HG03175 (cell line): ENCODE data around the gene GAN.
"Not testable (repeated sequence)": the region's sequence is repeated elsewhere in the genome, so short reads cannot be mapped to it uniquely, and the experiment has no call there.

ENCODE experiments used
- ATAC-seq: cut with Tn5 transposase; IDR thresholded peaks from one replicate; pipeline ENCODE4 v1.9.1; 2021; ENCODE audit warnings: mild to moderate bottlenecking, moderate library complexity; ENCODE audit not compliant: unreplicated experiment

The GAN gene

DNA sequence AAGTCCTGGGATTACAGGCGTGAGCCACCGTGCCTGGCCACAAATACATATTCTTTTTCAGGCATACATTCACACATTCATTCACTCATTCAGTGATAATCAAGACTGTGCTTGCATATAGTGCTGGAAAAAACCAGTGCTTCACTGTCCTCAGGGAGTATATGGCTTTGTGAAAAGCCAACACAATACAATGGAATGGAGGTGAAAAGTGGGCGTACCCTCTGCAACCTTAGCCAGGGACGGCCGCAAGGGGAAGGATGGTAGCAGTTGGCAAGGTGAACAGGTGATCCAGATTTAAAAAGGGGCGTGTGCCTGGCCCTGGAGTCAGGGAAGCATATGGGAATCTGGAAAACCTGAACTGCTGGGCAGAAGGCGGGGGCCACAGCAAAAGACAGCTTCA, 18.1 kb upstream of the GAN start:
- no peak for ATAC-seq

DNA sequence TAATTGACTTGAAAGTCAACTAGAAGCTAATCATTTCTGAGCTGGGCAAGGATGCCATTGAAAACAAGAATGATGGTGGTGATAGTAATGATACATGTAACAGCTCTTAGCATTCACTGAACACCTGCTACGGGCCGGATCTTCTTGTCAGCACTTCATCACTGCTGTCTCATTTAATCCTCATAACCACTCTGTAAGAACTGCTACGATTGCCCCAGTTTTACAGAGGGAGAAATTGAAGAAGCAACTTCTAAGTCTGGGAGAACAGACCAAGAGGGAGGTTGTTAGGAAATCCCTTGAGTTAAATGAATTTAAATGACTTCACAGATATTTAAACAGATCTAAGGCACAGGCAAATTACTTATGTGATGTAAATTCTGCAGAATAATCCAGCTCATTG, 7.0 kb upstream of the GAN start:
- no peak for ATAC-seq

DNA sequence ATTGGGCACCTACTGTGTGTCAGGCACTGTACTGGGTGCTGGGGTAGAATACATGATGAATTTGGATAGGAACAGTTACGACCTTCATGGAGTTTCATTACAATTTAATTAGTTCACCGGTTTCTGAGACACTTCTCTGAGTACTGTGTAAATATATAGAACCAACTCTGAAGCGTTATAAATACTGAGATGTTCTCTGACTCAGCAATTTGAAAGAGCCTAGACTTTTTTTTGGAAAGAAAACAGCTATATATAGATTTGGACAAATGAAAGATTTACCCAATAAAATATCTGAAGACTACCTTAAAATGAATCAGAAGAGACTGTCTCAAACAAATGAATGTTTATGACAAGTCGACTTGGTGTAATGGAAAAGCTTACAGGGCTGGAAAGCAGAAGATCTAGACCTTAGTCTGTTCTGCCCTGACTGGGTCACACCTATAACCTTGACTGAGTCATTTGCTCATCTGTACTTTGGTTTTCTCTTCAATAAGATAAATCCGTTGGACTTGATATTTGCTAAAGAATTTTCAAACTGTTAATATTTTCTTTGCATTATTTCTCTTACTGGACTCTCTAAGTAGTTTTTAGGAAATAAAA, 4.6 kb upstream of the GAN start:
- ATAC-seq: no peak

DNA sequence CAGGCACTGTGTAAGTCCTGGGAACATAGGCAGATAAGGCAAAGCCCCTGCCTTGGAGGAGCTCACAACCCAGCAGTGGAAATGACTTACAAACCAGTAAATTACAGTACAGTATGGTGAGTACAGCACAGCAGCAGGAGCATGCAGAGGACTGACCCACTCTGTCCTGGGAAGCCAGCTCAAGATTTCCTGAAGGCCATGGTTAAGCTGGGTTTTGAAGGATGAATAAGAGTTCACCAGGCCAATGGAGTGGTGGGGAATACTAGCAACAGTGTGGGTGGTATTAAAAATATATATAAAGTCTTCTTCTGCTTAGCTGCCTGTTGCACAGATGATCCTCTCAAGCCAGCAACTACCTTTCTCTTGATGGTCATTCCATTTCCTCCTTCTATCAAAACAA, 3.0 kb upstream of the GAN start:
- ATAC-seq: no peak

DNA sequence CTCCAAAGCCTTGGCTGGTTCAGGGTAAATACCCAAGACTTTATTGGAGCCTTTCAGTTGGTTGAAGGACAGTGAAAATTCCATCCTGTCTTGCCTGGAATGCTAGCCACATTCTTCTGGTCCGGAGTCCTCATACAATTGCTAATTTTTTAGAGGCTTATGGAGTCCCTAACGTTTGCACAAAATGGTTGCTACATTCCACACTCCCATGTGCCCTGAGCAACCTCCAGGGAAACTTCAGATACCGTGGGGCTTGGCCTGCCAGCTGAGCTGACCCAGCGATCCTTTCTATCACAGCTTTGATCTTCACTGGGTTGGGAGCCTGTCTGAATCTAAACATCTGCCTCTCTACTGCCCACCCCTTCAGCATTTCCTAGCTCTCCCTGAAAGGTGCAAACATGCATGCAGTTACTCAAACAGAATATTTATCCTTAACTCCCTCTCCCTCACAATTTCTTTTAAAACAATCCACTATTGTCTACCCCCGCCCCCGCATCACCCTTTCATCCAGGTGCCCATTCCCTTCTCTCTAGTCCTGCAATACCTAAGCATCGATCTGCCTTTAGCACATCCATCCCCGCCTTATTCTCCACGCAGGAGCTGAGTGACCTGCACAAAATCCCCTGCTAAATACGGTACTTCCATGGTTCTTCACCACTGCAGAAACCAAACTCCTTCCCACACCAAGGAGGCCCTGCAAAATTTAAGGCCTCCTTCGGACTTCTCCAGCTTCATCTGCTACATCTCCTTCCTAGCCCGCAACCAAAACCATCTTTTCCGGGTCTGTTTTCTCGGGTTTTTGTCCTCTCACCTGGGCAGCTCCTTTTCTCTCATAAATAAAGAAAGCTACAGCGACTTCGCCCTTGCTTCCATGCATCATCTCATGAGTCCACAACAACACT, 810 bp upstream of the GAN start:
- no peak for ATAC-seq

DNA sequence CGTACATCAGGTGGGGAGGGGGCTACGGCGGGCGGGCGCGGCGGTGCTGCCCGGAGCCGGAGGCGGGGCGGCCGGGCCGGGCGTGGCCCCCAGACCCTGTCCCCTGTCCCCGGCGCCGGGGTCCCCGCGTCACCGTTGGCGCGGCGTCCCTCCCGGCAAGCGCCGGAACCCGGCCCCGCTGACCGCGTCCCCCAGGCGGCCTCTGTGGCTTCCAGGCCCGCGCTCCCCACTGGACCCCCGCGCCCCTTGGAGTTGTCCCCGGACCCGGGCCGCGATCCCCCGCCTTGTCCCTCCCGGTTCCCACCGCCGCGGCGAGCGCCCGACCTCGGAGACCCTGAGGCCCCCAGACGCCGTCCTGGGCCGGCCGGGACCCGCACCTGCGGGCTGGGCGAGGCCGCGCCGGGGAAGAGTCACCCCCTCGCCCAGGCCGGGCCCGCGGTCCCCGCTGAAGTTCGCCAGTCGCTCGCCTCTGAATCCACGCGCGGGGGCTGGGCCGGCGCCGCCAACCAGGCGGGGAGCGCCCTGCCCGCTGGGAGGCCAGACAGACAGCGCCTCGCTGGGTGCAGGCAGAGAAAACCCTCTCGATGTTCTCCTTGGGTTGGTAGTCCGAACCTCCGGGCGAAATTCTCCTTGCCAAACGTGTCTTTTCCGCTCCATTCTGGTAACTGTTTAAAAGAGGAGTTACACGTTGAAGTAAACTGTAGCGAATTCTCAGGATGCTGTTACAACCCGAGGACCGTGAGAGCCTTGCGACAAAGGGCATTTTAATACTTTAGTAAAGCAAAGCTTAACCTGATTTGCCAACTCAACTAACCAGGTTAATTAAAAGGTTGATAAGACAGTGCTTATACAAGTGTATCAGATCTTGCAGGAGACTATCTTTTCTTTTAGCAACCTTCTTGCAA, 761 bp downstream of the GAN start:
- ATAC-seq: peak; percentile 33

DNA sequence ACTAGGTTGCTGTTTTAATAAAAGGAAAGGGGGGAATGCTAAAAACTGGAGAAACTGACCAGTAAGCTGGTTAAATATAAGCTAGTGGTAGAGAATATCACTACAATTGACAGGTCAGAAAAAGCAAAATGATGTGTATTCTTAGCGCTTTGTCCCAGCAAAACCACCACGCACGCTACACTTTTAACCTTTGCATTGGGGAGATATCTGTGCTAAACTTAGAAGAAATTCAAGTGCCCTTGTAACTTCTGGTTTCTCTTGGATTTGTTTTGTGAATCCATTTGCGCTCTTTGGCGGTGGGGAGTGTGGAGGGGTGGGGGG, 1.4 kb downstream of the GAN start:
- no peak for ATAC-seq

DNA sequence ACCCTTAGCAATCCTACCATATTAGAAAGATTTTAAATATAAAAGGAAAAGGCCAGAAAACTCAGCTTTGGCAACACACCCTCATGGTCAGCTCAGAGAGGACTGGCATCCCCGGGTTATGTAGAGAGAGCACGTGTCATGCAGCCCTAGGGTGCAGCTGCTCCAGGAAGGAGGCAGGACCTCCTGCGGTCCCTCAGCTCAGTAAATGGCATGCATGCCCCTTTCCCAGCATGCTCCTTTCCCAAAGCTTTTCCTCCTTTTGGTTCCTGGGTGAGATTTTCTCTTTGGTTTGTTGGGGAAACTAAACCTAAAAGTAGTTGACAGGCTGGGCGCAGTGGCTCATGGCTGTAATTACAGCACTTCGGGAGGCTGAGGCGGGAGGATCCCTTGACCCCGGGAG, 3.9 kb downstream of the GAN start:
- no peak for ATAC-seq

DNA sequence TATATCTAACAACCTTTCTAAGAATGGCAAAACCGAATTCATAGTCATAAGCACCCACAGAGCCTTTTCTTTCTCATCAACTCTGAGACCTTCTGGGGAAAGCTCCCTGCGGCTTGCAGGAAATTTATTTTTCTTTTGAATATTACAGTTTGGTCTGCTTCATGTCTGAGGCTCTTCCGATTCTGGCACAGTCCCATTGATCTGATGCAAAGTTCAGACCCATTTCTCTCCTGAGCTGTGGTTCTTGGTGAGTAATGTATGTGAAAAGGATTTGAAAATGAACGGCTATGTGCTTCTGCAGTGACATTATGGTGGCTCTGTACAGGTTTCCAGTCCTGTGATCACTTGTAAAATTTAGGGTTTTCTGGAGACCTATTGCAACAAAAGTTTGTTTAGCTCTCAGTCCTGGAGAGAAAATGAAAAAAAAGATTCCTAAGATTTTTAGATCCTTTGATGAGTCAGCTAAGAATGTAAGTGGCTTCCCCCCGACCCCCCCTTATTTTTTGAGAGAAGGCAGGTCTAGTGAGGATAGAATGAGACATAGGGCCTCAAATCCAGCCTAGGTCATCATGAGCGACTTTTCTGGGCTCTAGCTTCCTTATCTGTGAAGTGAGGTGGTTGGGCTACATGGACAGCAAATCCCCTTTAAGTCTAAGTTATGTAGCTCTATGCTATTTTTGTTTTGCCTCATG, 4.6 kb downstream of the GAN start:
- ATAC-seq: no peak

DNA sequence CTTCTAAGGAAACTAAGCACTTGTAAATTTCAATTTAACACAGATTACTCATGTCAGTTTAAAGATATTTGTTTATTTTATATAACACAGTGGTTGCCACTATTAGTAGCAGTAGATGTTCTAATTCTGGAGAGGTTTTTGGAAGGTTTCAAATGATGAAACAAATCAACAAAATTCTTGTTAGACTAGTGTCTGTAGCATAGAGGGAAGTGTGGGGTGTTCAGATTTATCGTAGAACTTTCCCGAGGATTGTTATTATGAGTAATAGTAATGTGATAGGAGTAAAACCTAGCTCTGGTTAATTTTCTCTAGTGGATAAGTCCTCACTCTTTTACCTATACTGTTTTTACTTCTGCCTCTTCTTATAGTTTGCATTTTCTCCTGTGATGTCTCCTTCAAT, 6.3 kb downstream of the GAN start:
- ATAC-seq: no peak

DNA sequence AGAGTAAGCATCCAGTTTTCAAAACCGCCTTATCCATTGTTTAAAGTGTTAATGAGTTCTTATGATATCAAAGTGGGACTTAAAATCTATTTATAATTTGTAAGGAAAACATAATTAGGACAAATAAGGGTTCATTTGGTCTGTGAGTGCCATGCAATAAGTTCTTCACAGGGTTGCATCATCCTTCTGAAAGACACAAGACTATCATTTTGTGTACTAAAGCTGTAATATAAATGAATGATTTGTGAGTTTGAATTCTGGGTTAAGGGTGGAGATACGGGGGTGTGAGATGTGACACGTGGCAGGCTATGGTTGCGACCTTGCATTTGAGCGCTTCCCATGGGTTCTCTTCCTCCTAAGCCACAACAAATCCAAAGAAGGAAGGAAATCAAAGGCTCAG, 6.8 kb downstream of the GAN start:
- ATAC-seq: no peak

DNA sequence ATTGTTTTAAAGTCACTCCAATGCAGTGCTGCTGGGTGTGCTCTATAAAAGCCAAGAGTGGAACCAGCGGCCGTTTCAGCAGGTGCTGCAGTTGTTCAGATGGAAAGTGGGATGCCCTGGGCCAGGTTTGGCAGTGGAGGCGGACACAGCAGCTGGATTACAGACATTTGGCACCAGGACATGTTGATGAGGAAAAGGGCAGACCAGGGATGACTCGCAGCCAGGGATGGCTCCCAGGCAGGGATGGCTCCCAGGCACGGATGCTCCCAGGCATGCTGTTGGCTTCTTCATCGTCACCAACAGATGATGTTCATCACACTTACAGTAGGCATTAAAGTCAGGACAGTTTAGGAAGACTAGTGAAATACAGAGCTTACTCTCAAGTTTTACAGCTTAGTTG, 10.0 kb downstream of the GAN start:
- no peak for ATAC-seq

DNA sequence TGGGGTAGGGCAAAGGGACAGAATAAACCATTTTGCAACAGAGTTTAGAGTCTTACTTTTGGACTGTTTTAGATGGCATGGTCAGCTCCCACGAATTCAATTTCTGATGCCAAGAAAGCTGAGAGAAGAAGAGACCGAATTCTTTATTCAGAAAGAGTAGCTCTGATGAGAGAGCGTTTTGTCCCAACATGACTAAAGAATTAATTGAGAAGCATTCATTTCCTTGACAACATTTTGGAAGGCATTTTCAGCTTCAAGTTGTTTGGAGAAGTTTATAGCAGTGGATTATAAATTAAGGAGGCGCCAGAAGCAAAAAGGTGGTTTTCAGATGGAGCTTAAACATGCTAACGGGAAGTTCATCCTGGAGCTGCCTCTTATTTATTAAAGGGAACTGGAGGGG, 12.2 kb downstream of the GAN start:
- ATAC-seq: no peak

DNA sequence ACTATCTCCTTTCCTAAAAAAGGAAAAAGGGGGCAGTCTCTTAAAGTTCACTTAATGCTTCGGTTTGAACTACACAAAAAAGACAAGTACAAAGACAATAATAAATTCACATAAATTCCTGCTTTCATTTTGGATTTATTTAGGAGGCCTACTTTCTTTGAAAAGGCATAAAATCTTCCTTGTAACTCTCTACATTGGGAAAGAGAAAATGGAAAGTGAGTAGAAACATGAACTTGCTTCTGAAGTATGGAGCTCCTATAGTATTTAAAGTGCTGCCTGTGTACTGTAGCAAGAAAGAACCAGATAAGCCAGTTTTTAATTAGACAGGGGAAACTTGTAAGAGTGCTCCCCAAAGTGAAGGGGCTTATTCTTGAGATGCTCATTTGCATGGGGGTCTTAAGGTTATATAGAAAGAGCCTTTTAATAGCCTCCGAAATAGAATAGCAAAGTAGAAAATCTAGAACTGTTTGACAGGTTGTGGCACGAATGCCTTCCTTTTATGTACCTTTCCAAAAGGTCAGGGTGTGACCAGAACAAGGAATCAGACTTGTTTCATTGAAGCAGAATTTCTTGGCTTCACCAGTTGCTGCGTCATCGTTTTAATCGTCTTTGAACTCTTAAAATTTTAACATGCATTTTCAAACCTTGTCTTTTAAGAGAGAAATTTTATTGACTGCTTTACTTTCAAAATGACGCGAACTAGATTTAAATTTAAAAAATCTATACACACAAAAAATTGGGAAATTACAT, 12.9 kb downstream of the GAN start:
- ATAC-seq: no peak

DNA sequence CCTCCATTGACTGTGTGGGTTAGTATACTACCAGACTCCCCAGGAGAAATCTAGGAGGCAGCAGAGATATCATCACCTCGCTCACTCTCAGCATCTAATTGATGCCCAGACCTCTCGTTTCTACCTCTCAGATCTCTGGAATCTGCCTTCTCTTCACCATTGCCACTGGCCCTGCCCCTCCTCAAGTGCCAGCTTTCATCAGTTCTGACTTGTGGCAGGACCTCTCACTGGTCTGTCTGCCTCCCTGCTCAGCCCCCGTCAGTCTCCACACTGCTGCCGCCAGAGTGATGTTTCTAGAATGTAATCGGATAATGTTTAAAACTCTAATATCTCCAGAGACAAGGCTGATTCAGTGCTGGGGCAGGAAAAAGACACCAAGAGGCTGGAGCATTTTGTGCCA, 15.2 kb downstream of the GAN start:
- ATAC-seq: no peak

DNA sequence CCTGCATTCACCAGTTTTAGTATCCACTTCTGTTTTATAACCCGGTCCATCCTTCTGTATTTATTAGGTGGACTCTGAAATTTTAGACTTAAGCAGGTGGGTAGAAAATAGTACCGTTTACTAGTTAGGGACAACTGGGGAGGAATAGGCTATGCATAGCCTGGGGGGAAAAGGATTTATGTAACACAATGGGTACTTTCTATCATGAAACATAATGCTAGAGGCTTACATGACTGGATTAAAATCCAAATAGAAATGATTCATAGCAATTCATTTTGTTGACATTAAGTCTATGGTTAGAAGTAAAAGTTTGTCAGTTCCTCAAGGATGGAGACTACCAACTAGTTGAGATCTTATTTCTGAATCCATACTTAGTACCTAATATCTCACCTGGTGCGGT, 18.6 kb downstream of the GAN start:
- no peak for ATAC-seq

DNA sequence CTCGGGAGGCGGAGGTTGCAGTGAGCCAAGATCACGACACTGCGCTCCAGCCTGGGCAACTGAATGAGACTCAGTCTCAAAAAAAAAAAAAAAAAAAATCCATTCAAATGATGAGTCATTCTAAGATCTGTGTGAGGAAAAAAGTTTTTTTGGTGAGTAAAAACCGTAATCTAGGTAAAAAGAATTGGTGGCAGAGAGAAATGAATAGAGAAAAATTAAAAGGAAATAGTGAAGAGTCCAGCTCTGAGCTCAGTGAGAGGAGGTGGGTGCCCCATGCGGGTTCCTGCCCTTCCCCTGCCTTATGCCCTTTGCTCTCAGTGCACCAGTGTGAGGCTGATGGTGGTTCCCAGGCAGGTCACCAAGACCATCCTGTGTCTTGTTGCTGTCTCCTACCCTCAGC, 20.9 kb downstream of the GAN start:
- ATAC-seq: no peak

DNA sequence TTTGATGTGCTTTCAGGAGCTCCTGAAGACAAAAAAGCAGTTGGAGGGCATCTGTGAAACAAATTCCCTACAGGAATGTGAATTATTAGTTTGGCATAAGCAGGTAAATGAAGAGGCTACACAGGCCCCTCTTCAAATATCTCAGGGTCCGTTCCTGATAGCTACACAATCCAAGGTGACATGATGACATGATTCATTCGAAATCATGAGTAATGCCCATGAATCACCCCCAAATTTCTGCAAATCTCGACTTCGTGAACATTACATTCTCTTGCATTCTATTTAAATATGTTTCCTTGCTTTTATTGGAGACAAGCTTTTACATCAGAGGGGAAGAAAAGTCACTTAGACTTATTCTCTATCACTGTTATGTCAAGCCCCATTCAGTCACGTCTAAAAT, 22.3 kb downstream of the GAN start:
- ATAC-seq: no peak

DNA sequence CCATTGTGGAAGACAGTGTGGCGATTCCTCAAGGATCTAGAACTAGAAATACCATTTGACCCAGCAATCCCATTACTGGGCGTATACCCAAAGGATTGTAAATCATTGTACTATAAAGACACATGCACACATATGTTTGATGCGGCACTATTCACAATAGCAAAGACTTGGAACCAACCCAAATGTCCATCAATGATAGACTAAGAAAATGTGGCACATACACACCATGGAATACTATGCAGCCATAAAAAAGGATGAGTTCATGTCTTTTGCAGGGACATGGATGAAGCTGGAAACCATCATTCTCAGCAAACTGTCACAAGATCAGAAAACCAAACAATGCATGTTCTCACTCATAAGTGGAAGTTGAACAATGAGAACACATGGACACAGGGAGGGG, 30.4 kb downstream of the GAN start:
- ATAC-seq: not testable (repeated sequence)

DNA sequence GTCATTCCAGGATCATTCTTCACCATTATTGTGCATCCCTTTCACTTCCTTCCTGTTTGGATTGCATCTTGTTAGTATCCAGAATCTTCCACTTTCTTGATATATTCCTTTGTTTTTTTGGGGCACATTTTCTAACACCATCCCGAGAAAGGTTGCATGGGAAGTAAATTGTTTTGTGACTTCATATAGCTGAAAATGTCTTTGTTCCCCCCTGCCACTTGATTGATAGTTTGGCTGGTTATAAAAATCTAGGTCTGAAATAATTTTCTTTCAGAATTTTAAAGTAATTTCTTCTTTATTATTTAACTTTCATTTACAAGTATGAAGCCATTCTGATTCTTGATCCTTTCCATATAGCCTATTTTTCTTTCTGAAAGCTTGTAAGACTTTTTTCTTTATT, 32.7 kb downstream of the GAN start:
- no peak for ATAC-seq
